ENCODE measurements around the gene CDAN1. TPM values are rescaled to one million over a fixed set of nuclear protein-coding genes. Genes with fewer than 3 reads are reported as not detected.

Gene CDAN1
- total RNA-seq, 6 experiments from 2014 or later, result 12.4 to 17.7 (median 16.0) TPM

DNA sequence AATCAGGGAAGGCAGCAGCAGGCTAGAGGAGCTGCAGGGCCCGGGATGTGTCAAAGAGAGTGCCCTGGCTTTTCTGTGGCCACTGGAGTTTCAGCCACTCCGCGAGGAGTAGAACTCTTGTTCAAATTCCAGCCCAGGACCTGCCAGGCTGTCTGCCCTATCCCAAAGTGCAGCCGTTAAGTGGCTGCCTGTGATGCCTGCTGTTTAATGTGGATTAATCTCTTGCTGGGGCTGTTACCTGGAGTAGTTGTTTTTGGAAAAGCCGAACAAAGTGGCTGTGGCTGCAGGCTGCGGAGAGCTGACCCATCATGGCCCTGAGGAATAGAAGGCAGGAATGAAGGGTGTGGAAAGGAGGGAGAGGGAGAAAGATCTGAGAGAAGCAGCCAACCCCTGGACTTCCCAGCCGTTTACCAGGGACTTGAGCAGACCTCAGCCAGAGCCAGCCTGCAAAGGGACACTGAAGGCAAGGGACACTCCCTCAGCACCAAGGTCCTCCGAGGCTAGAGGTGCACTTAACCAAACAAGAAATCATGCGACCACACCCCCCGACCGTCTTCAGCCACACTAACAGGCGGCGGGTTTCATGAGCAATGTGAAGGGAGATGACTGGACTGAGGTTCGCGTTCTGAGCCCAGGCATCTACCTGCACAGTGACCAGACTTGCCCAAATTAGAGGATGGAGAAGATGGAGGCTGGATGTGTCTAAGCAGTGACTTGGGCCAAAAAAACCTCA is 4.7 kb downstream of the CDAN1 start:
- peaks cover 18% of the 10 kb centered on the region for H3K4me1 Mint-ChIP-seq (ENCODE audit: low read depth)
- TF ChIP-seq CTCF (IDR thresholded peaks at IDR 0.05), result no peak
- H3K27me3 Mint-ChIP-seq (ENCODE audit: insufficient read depth), result peaks cover 2% of the 10 kb centered on the region
- no peak overlapping the region for H3K4me3 Mint-ChIP-seq
- no peaks in the 10 kb centered on the region for H3K9me3 Mint-ChIP-seq
- H3K27ac Mint-ChIP-seq, result peak overlapping the region; percentile 31; the same call in 1 of the 2 replicates
- DNase-seq, result no peak
- peaks cover 20% of the 10 kb centered on the region; the same call in 1 of the 2 replicates for H3K36me3 Mint-ChIP-seq (ENCODE audit: low read depth)

DNA sequence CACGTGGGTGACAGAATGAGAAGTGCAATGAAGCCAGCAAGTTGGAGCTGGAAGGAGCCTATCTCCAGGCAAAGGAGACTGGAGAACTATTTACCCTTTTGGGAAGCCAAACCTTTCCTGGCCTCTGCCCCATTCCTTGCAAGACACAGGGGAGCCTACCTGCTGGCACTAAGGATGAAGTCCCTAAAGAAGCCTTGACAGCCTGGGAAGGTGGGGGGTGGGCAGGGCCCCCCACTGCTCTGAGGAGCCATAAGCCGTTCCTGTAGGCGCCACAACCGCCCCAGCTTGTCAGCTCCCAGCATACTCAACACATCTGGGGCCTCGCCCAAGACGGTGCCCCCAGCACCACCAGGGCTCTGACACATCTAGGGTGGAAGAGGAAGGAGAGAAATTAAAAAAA is 5.5 kb downstream of the CDAN1 start:
- Mint-ChIP-seq H3K9me3 (no peaks in the 10 kb centered on the region), H3K27ac (no peak overlapping the region), H3K36me3 (ENCODE audit: low read depth) (peaks cover 23% of the 10 kb centered on the region; the same call in 1 of the 2 replicates), H3K4me1 (ENCODE audit: low read depth) (peaks cover 17% of the 10 kb centered on the region), H3K27me3 (ENCODE audit: insufficient read depth) (peaks cover 2% of the 10 kb centered on the region), H3K4me3 (no peak overlapping the region)
- TF ChIP-seq CTCF (IDR thresholded peaks at IDR 0.05), result no peak
- DNase-seq, result no peak

- TF ChIP-seq CTCF (IDR thresholded peaks at IDR 0.05), result no peak
- no peak overlapping the region for H3K27ac Mint-ChIP-seq
- no peak overlapping the region for H3K4me3 Mint-ChIP-seq
- peaks cover 25% of the 10 kb centered on the region; the same call in 1 of the 2 replicates for H3K36me3 Mint-ChIP-seq (ENCODE audit: low read depth)
- no peaks in the 10 kb centered on the region for H3K9me3 Mint-ChIP-seq
- peaks cover 11% of the 10 kb centered on the region for H3K4me1 Mint-ChIP-seq (ENCODE audit: low read depth)
- peaks cover 2% of the 10 kb centered on the region for H3K27me3 Mint-ChIP-seq (ENCODE audit: insufficient read depth)
- no peak for DNase-seq
These were observed 6.4 kb downstream of the CDAN1 start for GRCh38 chr15:42730536-42730935.

DNA sequence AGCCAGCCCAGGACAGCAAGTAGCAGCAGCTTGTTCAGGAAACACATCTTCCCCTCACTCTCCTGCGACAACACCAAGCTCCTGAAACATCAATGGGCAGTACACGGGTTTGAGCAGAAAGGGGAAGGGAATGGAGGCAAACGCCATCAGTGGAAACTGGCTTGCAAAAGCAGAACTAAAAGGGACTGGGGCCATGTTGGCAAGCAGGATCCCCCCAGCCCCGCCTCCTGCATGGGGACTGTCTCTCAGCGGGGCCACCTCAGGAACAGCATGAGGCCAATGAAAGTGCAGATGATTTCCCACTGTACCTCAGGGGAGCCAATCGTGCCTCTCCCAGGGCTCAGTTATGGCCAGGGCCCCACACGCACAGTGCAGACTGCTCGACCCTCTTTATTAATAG is 6.8 kb downstream of the CDAN1 start:
- peaks cover 29% of the 10 kb centered on the region; the same call in 1 of the 2 replicates for H3K36me3 Mint-ChIP-seq (ENCODE audit: low read depth)

DNA sequence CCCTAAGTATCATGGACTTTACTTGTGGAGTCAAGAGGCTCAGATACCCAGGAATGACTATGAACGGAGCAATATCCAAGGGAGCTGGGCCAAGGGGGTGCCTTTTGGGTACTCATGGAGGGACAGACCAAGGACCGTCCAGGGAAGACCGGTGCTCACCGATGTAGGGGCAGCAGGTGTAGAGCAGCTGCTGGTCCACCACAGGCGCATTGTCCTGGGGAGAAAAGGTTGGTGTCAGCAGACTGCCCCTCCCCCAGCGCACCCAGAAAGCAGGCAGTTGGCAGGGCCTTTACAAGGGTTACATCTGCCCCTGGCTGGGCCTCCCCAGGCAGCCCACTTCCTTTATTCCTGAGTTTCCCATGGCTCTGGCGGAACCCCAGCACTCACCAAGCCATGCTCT is 7.5 kb downstream of the CDAN1 start:
- Mint-ChIP-seq H3K36me3 (ENCODE audit: low read depth) (peaks cover 34% of the 10 kb centered on the region; the same call in 1 of the 2 replicates), H3K9me3 (no peaks in the 10 kb centered on the region), H3K27me3 (ENCODE audit: insufficient read depth) (peaks cover 2% of the 10 kb centered on the region), H3K4me1 (ENCODE audit: low read depth) (peaks cover 10% of the 10 kb centered on the region), H3K27ac (no peak overlapping the region), H3K4me3 (no peak overlapping the region)
- no peak for TF ChIP-seq CTCF (IDR thresholded peaks at IDR 0.05)
- DNase-seq, result no peak

More for the DNA sequence above, 6.8 kb downstream of the CDAN1 start:
- DNase-seq, result no peak
- Mint-ChIP-seq H3K27ac (no peak overlapping the region), H3K27me3 (ENCODE audit: insufficient read depth) (peaks cover 2% of the 10 kb centered on the region), H3K4me3 (no peak overlapping the region), H3K9me3 (no peaks in the 10 kb centered on the region), H3K4me1 (ENCODE audit: low read depth) (peaks cover 11% of the 10 kb centered on the region)
- no peak for TF ChIP-seq CTCF (IDR thresholded peaks at IDR 0.05)

All from HFFc6 (cell line).